Right lobe of liver (tissue), 6 donors: ENCODE results near the gene SEMA4G. TPM values are rescaled to one million over a fixed set of nuclear protein-coding genes. Genes with fewer than 3 reads are reported as not detected.

Experiments used
- ATAC-seq, 4 donors: fragments of 200-7000 bp; cut with Tn5 transposase; one replicate each; pipeline ENCODE4 v1.9.1; 2020; ENCODE audit warnings: mild to moderate bottlenecking in 4 of 4, moderate library complexity in 4 of 4
- DNase-seq, 3 donors: peaks; one replicate each; pipeline ENCODE4 v3.0.0-alpha.2; 2020
- H3K27ac ChIP-seq, 3 donors: fragments of 200-600 bp; one replicate each; pipeline ENCODE4 v1.8.0; 2022
- H3K27me3 ChIP-seq, 2 donors: fragments of 200-600 bp; one replicate each; pipeline ENCODE4 v1.8.0; 2022
- H3K36me3 ChIP-seq, 4 donors: fragments of 200-600 bp; sonication (generic) in 1 of 4; one replicate each; pipeline versions ENCODE4 v1.5.1 to v1.8.0; 2017 to 2022; ENCODE audit warnings: control low read depth in 1 of 4
- H3K4me1 ChIP-seq, 4 donors: fragments of 200-600 bp; sonication (generic) in 1 of 4; one replicate each; pipeline versions ENCODE4 v1.5.1 to v1.8.0; 2017 to 2022; ENCODE audit warnings: control low read depth in 1 of 4
- H3K4me3 ChIP-seq, 3 donors: fragments of 200-600 bp; one replicate each; pipeline ENCODE4 v1.8.0; 2022
- H3K9me3 ChIP-seq, 4 donors: fragments of 200-600 bp; sonication (generic) in 1 of 4; one replicate each; pipeline versions ENCODE4 v1.5.1 to v1.8.0; 2017 to 2022; ENCODE audit warnings: control low read depth in 1 of 4
- CTCF ChIP-seq, 4 donors: fragments of 200-600 bp in 3 of 4; fragments of 450-650 bp in 1 of 4; IDR thresholded peaks; one replicate each; pipeline versions ENCODE4 v1.5.1 to v1.8.0; 2016 to 2022; ENCODE audit warnings: antibody characterized with exemption in 4 of 4, mild to moderate bottlenecking in 2 of 4
- POLR2A ChIP-seq: fragments of 450-650 bp; IDR thresholded peaks from one replicate; pipeline ENCODE4 v1.6.1; 2017; ENCODE audit warnings: antibody characterized with exemption, mild to moderate bottlenecking
- WGBS: methylation state at CpG from one replicate; pipeline ENCODE4 v1.1.6; 2018; ENCODE audit warnings: low coverage, low lambda C conversion rate; ENCODE audit not compliant: insufficient coverage; ENCODE audit errors: missing lambda C conversion rate; 5-methylcytosine and 5-hydroxymethylcytosine counted together
- intact Hi-C, 2 donors: fragments of 100-400 bp; cut with DNase I; formaldehyde crosslinking; loops; one replicate each; pipeline versions ENCODE4 v1.11.2 to v1.14.1; 2022
- total RNA-seq, 6 experiments: library from RNA; depleted of rRNA in 2 of 6; stranded (reverse); fragments of >200 nt in 2 of 6; fragmentation: NEBNext Ultra II Directional in 3 of 6; extraction: Animal tissue kit (Norgen Biotek cat#: 25700) in 3 of 6; gene quantifications; one replicate each; pipeline versions ENCODE4 v1.1.0 to v1.2.4, GENCODE V29; 2016 to 2023
- donor health status: DM: no; HTN: yes; CAD: no.
- donor health status: DM: no; HTN: no; CAD: no.
- donor health status: DM: no; HTN: no; CAD: no.
- donor health status: DM: no; HTN: yes; CAD: no.
- donor health status: DM: no; HTN: yes; CAD: no.

The SEMA4G gene
- total RNA-seq, 6 experiments from 2014 or later, result 24.7 to 129 (median 38.4) TPM

GRCh38 chr10:101006593-101007098 lies 37.3 kb downstream of the SEMA4G start:
- Histone ChIP-seq H3K9me3 (no peaks in the 10 kb centered on the region), H3K4me1 (no peaks in the 10 kb centered on the region), H3K36me3 (no peaks in the 10 kb centered on the region), H3K27ac (no peak overlapping the region), H3K4me3 (no peak overlapping the region), H3K27me3 (no peaks in the 10 kb centered on the region)
- intact Hi-C loops, result loop anchor here in 1 of 2 donors (10.0 kb wide), 1 partner anchor 342 kb away; no protein-coding TSS in a partner anchor
- DNase-seq, result no peak
- no peak for TF ChIP-seq POLR2A
- TF ChIP-seq CTCF (IDR thresholded peaks at IDR 0.05), result no peak
- no peak for ATAC-seq
- 80% methylated on average over 18 of the region's 33 CpGs for WGBS

- H3K4me1 ChIP-seq, result no peaks in the 10 kb centered on the region
- 49% methylated on average over 2 of the region's 11 CpGs for WGBS
- no peaks in the 10 kb centered on the region for H3K36me3 ChIP-seq
These were observed 37.9 kb downstream of the SEMA4G start for GRCh38 chr10:101007099-101007711.

GRCh38 chr10:101007915-101008822 lies 38.9 kb downstream of the SEMA4G start:
- TF ChIP-seq CTCF (IDR thresholded peaks at IDR 0.05) (no peak), POLR2A (no peak)
- Histone ChIP-seq H3K36me3 (no peaks in the 10 kb centered on the region), H3K9me3 (no peaks in the 10 kb centered on the region), H3K27me3 (no peaks in the 10 kb centered on the region), H3K4me1 (peaks cover 0 to 5% (median 0%) of the 10 kb centered on the region in 4 donors), H3K27ac (no peak overlapping the region), H3K4me3 (no peak overlapping the region)
- DNase-seq, result no peak
- no peak for ATAC-seq
- WGBS, result 46% methylated on average over 6 of the region's 13 CpGs
- intact Hi-C loops, result loop anchor here in 1 of 2 donors (10.0 kb wide), 1 partner anchor 343 kb away; no protein-coding TSS in a partner anchor

More at GRCh38 chr10:101007099-101007711, 37.9 kb downstream of the SEMA4G start:
- TF ChIP-seq POLR2A, result no peak
- no peak for TF ChIP-seq CTCF (IDR thresholded peaks at IDR 0.05)
- intact Hi-C loops, result loop anchor here in 1 of 2 donors (10.0 kb wide), 1 partner anchor 342 kb away; no protein-coding TSS in a partner anchor
- Histone ChIP-seq H3K27ac (no peak overlapping the region), H3K4me3 (no peak overlapping the region), H3K9me3 (no peaks in the 10 kb centered on the region), H3K27me3 (no peaks in the 10 kb centered on the region)
- DNase-seq (no peak), ATAC-seq (no peak)

- TF ChIP-seq POLR2A (no peak), CTCF (IDR thresholded peaks at IDR 0.05) (no peak)
- no peak for ATAC-seq
- H3K9me3 ChIP-seq, result no peaks in the 10 kb centered on the region
- H3K27ac ChIP-seq, result no peak overlapping the region
- WGBS, result 80% methylated on average over 1 of the region's 6 CpGs
- peaks cover 0 to 5% (median 2%) of the 10 kb centered on the region in 4 donors for H3K4me1 ChIP-seq
- H3K4me3 ChIP-seq, result no peak overlapping the region
- H3K27me3 ChIP-seq, result no peaks in the 10 kb centered on the region
- intact Hi-C loops, result loop anchor here in 1 of 2 donors (10.0 kb wide), 1 partner anchor 344 kb away; no protein-coding TSS in a partner anchor
- H3K36me3 ChIP-seq, result no peaks in the 10 kb centered on the region
- no peak for DNase-seq
These were observed 39.6 kb downstream of the SEMA4G start for GRCh38 chr10:101008823-101009423.
